Measurements from ENCODE around the gene NXN. TPM values are rescaled to one million over a fixed set of nuclear protein-coding genes. Genes with fewer than 3 reads are reported as not detected.

NXN gene
- total RNA-seq, 6 experiments from 2014 or later, result 81.7 to 93.8 (median 92.2) TPM

- no peaks in the 10 kb centered on the region for H3K9me3 Mint-ChIP-seq
- DNase-seq, result no peak
- H3K27ac Mint-ChIP-seq, result no peak overlapping the region
- no peak overlapping the region for H3K4me3 Mint-ChIP-seq
- TF ChIP-seq CTCF (IDR thresholded peaks at IDR 0.05), result no peak
- H3K4me1 Mint-ChIP-seq (ENCODE audit: low read depth), result no peaks in the 10 kb centered on the region
- H3K27me3 Mint-ChIP-seq (ENCODE audit: insufficient read depth), result peaks cover 14% of the 10 kb centered on the region
- peaks cover 12% of the 10 kb centered on the region for H3K36me3 Mint-ChIP-seq (ENCODE audit: low read depth)
Observed at GRCh38 chr17:804541-805435, 174.8 kb downstream of the NXN start.

- no peaks in the 10 kb centered on the region for H3K4me1 Mint-ChIP-seq (ENCODE audit: low read depth)
- H3K36me3 Mint-ChIP-seq (ENCODE audit: low read depth), result peaks cover 13% of the 10 kb centered on the region
- peaks cover 10% of the 10 kb centered on the region for H3K27me3 Mint-ChIP-seq (ENCODE audit: insufficient read depth)
- no peaks in the 10 kb centered on the region for H3K9me3 Mint-ChIP-seq
- no peak overlapping the region for H3K27ac Mint-ChIP-seq
- no peak for DNase-seq
- no peak overlapping the region for H3K4me3 Mint-ChIP-seq
- no peak for TF ChIP-seq CTCF (IDR thresholded peaks at IDR 0.05)
Observed at GRCh38 chr17:802901-803881, 176.4 kb downstream of the NXN start.

GRCh38 chr17:802481-802880 lies 177.1 kb downstream of the NXN start:
- TF ChIP-seq CTCF (IDR thresholded peaks at IDR 0.05), result no peak
- Mint-ChIP-seq H3K4me3 (no peak overlapping the region), H3K27ac (no peak overlapping the region), H3K27me3 (ENCODE audit: insufficient read depth) (peaks cover 12% of the 10 kb centered on the region), H3K9me3 (no peaks in the 10 kb centered on the region), H3K36me3 (ENCODE audit: low read depth) (peaks cover 13% of the 10 kb centered on the region), H3K4me1 (ENCODE audit: low read depth) (no peaks in the 10 kb centered on the region)
- no peak for DNase-seq

- H3K4me3 Mint-ChIP-seq, result no peak overlapping the region
- no peak overlapping the region for H3K27ac Mint-ChIP-seq
- DNase-seq, result no peak
- no peaks in the 10 kb centered on the region for H3K9me3 Mint-ChIP-seq
- no peak for TF ChIP-seq CTCF (IDR thresholded peaks at IDR 0.05)
- H3K27me3 Mint-ChIP-seq (ENCODE audit: insufficient read depth), result peaks cover 12% of the 10 kb centered on the region
- peaks cover 22% of the 10 kb centered on the region for H3K36me3 Mint-ChIP-seq (ENCODE audit: low read depth)
- no peaks in the 10 kb centered on the region for H3K4me1 Mint-ChIP-seq (ENCODE audit: low read depth)
Observed at GRCh38 chr17:801660-802059, 177.9 kb downstream of the NXN start.

- Mint-ChIP-seq H3K36me3 (ENCODE audit: low read depth) (peaks cover 26% of the 10 kb centered on the region), H3K4me3 (no peak overlapping the region; the same call in 1 of the 2 replicates), H3K4me1 (ENCODE audit: low read depth) (peaks cover 1% of the 10 kb centered on the region; the same call in 1 of the 2 replicates), H3K27me3 (ENCODE audit: insufficient read depth) (peaks cover 16% of the 10 kb centered on the region), H3K27ac (no peak overlapping the region), H3K9me3 (no peaks in the 10 kb centered on the region)
- no peak for TF ChIP-seq CTCF (IDR thresholded peaks at IDR 0.05)
- DNase-seq, result no peak
Observed at GRCh38 chr17:800446-801242, 178.9 kb downstream of the NXN start.
